ENCODE measurements around the gene DAB1.

DAB1 gene

DNA sequence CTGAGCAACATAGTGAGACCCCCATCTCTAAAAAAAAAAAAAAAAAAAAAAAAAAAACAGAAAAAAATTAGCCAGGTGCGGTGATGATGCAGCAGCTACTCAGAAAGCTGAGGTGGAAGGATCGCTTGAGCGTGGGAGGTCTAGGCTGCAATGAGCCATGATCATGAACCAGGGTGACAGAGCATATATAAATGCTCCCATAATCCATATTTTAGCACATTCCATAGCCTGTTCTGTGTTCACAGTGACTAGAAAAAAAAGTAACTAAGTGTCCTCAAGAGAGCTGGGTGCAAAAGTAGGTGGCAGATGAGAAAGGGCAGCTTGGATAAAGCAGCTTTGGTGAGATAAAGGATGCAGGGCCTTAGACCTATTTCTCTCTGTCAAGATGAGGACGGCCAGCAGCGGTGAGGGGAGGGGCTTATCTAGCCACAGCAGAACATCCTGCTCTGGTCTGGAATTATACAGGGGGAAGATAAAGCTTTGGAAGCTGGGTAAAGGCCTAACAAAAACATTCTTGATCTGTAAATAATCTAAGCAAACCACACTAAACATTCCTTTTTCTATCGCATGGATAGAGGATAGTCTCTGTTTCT lies 205.3 kb downstream of the DAB1 start:
- H3K4me3 ChIP-seq (replicated peaks; ENCODE audit: low read depth, low read length), result no peak overlapping the region
- TF ChIP-seq CTCF (IDR thresholded peaks at IDR 0.05; ENCODE audit: low read depth, low read length, missing control alignments), result no peak
- DNase-seq (ENCODE audit: extremely low read depth, low read depth), result no peak

GRCh38 chr1:57217905-57218304 lies 206.0 kb downstream of the DAB1 start:
- DNase-seq (ENCODE audit: extremely low read depth, low read depth), result no peak
- no peak for TF ChIP-seq CTCF (IDR thresholded peaks at IDR 0.05; ENCODE audit: low read depth, low read length, missing control alignments)
- no peak overlapping the region for H3K4me3 ChIP-seq (replicated peaks; ENCODE audit: low read depth, low read length)

DNA sequence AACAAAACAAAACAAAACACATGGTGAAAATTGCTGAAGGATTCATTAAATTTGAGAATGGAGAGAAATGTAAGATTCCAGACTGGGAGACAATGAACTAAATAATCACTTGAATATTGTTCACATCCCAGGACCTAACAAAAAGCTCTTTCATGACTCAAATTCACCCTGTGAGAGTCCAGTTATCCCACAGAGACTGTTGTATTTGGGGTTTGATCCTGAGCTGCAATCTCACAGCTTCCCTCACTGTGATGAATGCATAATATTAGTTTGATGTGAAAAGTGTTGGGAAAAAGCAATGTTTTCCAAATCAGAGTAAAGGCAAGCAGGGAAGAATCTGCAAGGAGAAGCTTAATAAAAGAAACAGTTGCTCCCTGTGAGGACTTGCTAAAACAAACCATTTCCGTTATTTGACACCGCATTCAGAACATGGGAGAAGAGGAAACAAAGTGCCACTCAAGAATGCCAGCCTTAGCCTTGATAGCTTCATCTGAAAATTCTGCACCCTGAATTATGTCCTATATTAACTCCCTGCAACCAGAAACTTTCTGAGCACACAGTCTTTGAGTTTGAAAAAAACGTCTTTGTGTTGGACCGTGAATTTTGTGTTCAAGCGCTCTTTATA lies 208.8 kb downstream of the DAB1 start:
- no peak overlapping the region for H3K4me3 ChIP-seq (replicated peaks; ENCODE audit: low read depth, low read length)
- no peak for DNase-seq (ENCODE audit: extremely low read depth, low read depth)
- no peak for TF ChIP-seq CTCF (IDR thresholded peaks at IDR 0.05; ENCODE audit: low read depth, low read length, missing control alignments)

- no peak for TF ChIP-seq CTCF (IDR thresholded peaks at IDR 0.05; ENCODE audit: low read depth, low read length, missing control alignments)
- no peak for DNase-seq (ENCODE audit: extremely low read depth, low read depth)
- H3K4me3 ChIP-seq (replicated peaks; ENCODE audit: low read depth, low read length), result no peak overlapping the region
Measured at GRCh38 chr1:57210881-57211280, 213.0 kb downstream of the DAB1 start.

DNA sequence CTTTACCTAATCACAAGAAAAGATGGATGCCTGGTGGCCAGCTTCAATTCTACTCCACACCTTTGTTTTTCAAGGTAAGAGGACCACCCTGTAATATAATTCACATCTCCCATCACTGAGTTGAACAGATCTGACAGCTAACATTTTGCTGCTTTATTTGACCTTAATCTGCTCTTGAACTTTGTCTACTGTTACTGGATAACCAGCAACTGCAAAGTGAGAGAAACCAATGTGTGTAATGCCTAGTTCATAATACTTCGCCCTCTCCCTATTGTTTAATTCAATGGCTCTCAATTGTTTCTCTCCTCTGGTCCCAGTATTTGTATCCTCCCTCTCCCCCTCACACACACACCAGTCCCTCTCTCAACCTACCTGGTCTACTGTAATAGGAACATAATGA lies 214.4 kb downstream of the DAB1 start:
- no peak for DNase-seq (ENCODE audit: extremely low read depth, low read depth)
- no peak for TF ChIP-seq CTCF (IDR thresholded peaks at IDR 0.05; ENCODE audit: low read depth, low read length, missing control alignments)

GRCh38 chr1:57208741-57209302 lies 215.0 kb downstream of the DAB1 start:
- no peak for DNase-seq (ENCODE audit: extremely low read depth, low read depth)
- no peak for TF ChIP-seq CTCF (IDR thresholded peaks at IDR 0.05; ENCODE audit: low read depth, low read length, missing control alignments)
- no peak overlapping the region for H3K4me3 ChIP-seq (replicated peaks; ENCODE audit: low read depth, low read length)

More for the DNA sequence above, 214.4 kb downstream of the DAB1 start:
- H3K4me3 ChIP-seq (replicated peaks; ENCODE audit: low read depth, low read length), result no peak overlapping the region
